Loucy (cell line): ENCODE data around the gene COL21A1.

Experiments used
- EZH2phosphoT487 ChIP-seq: fragments of 200-600 bp; IDR thresholded peaks from 2 replicates; pipeline ENCODE4 v1.6.1; 2018; ENCODE audit warnings: antibody characterized with exemption, mild to moderate bottlenecking, moderate library complexity, borderline replicate concordance
- TF ChIP-seq, protein P1 (sequence below): fragments of 200-600 bp; sonication (generic); conservative IDR thresholded peaks from 2 replicates; pipeline ENCODE4 v1.5.1; 2014; ENCODE audit warnings: mild to moderate bottlenecking, antibody characterized with exemption, low read length

DNA sequence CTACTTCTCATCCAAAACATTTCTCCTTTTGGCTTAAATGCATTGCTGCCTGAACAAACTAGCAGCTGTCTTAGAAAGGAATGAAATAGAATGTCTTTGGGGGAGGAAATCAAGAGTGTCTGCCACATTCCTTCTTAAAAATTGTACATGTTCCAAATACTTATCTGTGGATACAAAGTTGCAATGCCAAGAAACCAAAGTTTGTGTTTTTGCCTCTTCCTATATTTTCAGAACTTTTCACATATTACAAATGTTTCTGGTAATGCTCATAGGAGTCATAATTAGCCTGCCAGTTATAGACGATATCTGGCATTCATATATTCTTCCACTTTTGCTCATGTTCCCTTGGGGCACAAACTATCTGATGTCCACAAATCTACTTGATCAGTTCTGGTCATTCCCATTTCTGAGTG lies 206.5 kb downstream of the COL21A1 start:
- TF ChIP-seq, protein P1, sequence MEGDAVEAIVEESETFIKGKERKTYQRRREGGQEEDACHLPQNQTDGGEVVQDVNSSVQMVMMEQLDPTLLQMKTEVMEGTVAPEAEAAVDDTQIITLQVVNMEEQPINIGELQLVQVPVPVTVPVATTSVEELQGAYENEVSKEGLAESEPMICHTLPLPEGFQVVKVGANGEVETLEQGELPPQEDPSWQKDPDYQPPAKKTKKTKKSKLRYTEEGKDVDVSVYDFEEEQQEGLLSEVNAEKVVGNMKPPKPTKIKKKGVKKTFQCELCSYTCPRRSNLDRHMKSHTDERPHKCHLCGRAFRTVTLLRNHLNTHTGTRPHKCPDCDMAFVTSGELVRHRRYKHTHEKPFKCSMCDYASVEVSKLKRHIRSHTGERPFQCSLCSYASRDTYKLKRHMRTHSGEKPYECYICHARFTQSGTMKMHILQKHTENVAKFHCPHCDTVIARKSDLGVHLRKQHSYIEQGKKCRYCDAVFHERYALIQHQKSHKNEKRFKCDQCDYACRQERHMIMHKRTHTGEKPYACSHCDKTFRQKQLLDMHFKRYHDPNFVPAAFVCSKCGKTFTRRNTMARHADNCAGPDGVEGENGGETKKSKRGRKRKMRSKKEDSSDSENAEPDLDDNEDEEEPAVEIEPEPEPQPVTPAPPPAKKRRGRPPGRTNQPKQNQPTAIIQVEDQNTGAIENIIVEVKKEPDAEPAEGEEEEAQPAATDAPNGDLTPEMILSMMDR, result no peak
- no peak for TF ChIP-seq EZH2phosphoT487
